Calu3 (cell line): ENCODE results near the gene OBSCN. TPM values are rescaled to one million over a fixed set of nuclear protein-coding genes. Genes with fewer than 3 reads are reported as not detected.

ENCODE experiments used
- BruUV-seq: library from RNA; stranded (reverse); fragments of 400-500 nt; replicated peaks from 2 replicates; lab custom pipeline; 2021; lab: Mats Ljungman, UMichigan
- CTCF ChIA-PET: fragments of 300-600 bp; sonication (Branson Sonifier 250); formaldehyde crosslinking; loops from one replicate; lab custom pipeline; 2022; ENCODE audit warnings: antibody characterized with exemption; lab: Charles Lee
- DNase-seq: peaks from one replicate; pipeline ENCODE4 v3.0.0; 2022
- H3K27ac Mint-ChIP-seq: one replicate; pipeline ENCODE4 v1.8.0; 2022; ENCODE audit warnings: mixed read lengths; ENCODE audit not compliant: unreplicated experiment
- H3K27me3 Mint-ChIP-seq: one replicate; pipeline ENCODE4 v1.8.0; 2022; ENCODE audit warnings: mixed read lengths; ENCODE audit not compliant: unreplicated experiment
- H3K36me3 Mint-ChIP-seq: one replicate; pipeline ENCODE4 v1.8.0; 2022; ENCODE audit warnings: mild to moderate bottlenecking, moderate library complexity, mixed read lengths; ENCODE audit not compliant: insufficient read depth, unreplicated experiment
- H3K4me1 Mint-ChIP-seq: one replicate; pipeline ENCODE4 v1.8.0; 2022; ENCODE audit warnings: mild to moderate bottlenecking, low read depth, mixed read lengths; ENCODE audit not compliant: unreplicated experiment
- H3K4me3 Mint-ChIP-seq: one replicate; pipeline ENCODE4 v1.8.0; 2022; ENCODE audit warnings: mild to moderate bottlenecking, low read depth, moderate library complexity, mixed read lengths; ENCODE audit not compliant: unreplicated experiment
- H3K9me3 Mint-ChIP-seq: one replicate; pipeline ENCODE4 v1.8.0; 2022; ENCODE audit warnings: low read depth, mixed read lengths; ENCODE audit not compliant: unreplicated experiment
- intact Hi-C: fragments of 100-400 bp; cut with micrococcal nuclease; formaldehyde crosslinking; loops from one replicate; pipeline ENCODE4 v1.10.0; 2022; ENCODE audit not compliant: unreplicated experiment
- total RNA-seq: library from RNA; stranded (reverse); gene quantifications from 2 replicates; pipeline ENCODE4 v1.2.3, GENCODE V29; 2022
- TF ChIP-seq, protein P1 (sequence below): fragments of 200-600 bp; IDR thresholded peaks from one replicate; pipeline ENCODE4 v1.8.0; 2022; ENCODE audit warnings: antibody characterized with exemption; ENCODE audit not compliant: unreplicated experiment

OBSCN gene
- total RNA-seq, 1 experiment from 2014 or later, result 19.5 TPM

DNA sequence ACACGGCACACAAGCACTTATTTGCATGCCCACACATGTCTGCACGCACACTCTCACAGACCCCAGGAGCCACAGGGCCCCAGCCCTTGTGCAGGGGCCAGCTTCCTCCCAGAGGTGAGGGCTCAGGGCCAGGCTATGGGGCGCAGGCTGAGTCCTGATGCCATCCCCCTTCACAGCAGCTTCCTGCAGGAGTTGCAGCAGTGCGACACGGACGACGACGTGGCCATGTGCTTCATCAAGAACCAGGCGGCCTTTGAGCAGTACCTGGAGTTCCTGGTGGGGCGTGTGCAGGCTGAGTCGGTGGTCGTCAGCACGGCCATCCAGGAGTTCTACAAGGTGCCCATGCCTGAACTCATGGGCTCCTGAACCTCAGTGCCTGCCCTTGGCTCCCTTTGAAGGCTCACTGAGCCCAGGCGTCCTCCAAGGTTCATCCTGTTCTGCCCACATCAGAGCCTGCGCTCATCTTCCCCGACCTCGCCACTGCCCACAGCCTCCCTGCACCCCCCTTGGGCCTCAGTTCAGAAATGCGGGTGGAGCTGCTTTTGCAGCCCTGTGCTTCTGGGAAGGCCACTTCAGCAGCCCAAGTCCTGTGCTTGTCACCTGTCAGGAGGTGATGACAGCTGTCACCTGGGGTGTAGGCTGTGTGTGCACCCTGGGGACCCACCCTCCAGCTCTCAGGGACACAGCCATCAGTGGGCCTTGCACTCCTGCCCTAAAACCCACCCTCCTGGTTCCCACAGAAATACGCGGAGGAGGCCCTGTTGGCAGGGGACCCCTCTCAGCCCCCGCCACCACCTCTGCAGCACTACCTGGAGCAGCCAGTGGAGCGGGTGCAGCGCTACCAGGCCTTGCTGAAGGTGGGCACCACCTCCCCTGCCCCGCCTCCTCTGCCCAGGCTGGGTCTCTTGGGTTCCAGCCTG is 132.2 kb downstream of the OBSCN start:
- H3K36me3 Mint-ChIP-seq, result peaks cover 3% of the 10 kb centered on the region
- no peak overlapping the region for H3K4me3 Mint-ChIP-seq
- no TSS peak for BruUV-seq
- no peak overlapping the region for H3K27ac Mint-ChIP-seq
- intact Hi-C loops, result loop anchor here (2.0 to 10.0 kb wide), 2 partner anchors 53 to 125 kb away; no protein-coding TSS in a partner anchor
- H3K27me3 Mint-ChIP-seq, result no peaks in the 10 kb centered on the region
- TF ChIP-seq, protein P1, sequence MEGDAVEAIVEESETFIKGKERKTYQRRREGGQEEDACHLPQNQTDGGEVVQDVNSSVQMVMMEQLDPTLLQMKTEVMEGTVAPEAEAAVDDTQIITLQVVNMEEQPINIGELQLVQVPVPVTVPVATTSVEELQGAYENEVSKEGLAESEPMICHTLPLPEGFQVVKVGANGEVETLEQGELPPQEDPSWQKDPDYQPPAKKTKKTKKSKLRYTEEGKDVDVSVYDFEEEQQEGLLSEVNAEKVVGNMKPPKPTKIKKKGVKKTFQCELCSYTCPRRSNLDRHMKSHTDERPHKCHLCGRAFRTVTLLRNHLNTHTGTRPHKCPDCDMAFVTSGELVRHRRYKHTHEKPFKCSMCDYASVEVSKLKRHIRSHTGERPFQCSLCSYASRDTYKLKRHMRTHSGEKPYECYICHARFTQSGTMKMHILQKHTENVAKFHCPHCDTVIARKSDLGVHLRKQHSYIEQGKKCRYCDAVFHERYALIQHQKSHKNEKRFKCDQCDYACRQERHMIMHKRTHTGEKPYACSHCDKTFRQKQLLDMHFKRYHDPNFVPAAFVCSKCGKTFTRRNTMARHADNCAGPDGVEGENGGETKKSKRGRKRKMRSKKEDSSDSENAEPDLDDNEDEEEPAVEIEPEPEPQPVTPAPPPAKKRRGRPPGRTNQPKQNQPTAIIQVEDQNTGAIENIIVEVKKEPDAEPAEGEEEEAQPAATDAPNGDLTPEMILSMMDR, result no peak
- CTCF ChIA-PET, result interaction anchor here (1.5 kb wide), 1 partner anchor 147 kb away, joined by 3 read pairs; the partner anchor contains the start of gene RNF187
- no peaks in the 10 kb centered on the region for H3K4me1 Mint-ChIP-seq
- DNase-seq, result peak; percentile 0
- H3K9me3 Mint-ChIP-seq, result no peaks in the 10 kb centered on the region

DNA sequence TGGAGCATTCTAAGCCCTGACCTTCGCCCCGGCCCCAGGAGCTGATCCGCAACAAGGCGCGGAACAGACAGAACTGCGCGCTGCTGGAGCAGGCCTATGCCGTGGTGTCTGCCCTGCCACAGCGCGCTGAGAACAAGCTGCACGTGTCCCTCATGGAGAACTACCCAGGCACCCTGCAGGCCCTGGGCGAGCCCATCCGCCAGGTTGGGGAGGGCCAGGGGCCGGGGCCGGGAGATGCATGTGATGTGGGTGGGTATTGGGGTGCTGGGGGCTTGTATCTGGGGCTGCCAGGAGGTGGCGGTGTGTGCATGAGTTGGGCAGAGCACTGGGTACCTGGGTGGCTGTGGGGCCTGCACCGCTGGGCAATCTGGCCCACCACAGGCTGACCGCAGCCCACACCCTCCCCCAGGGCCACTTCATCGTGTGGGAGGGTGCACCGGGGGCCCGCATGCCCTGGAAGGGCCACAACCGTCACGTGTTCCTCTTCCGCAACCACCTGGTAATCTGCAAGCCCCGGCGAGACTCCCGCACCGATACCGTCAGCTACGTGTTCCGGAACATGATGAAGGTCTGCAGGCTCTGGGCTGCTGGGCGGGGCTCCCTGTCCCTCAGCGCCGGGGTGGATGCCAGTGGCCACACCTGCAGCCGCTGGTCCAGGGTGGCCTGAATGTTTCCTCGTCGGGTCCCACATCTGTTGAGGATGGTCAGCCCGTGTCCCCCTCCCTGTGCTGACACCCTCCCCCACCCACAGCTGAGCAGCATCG is 133.0 kb downstream of the OBSCN start:
- peak overlapping the region; percentile 61 for H3K4me3 Mint-ChIP-seq
- no peaks in the 10 kb centered on the region for H3K36me3 Mint-ChIP-seq
- no peak overlapping the region for H3K27ac Mint-ChIP-seq
- DNase-seq, result peak; percentile 73
- H3K9me3 Mint-ChIP-seq, result no peaks in the 10 kb centered on the region
- BruUV-seq, result no TSS peak
- intact Hi-C loops, result loop anchor here (2.0 to 10.0 kb wide), 2 partner anchors 52 to 126 kb away; no protein-coding TSS in a partner anchor
- H3K4me1 Mint-ChIP-seq, result no peaks in the 10 kb centered on the region
- TF ChIP-seq, protein P1, result peak; percentile 83
- CTCF ChIA-PET, result interaction anchor here (1.5 kb wide), 1 partner anchor 146 kb away, joined by 3 read pairs; the partner anchor contains the start of gene RNF187
- H3K27me3 Mint-ChIP-seq, result no peaks in the 10 kb centered on the region

DNA sequence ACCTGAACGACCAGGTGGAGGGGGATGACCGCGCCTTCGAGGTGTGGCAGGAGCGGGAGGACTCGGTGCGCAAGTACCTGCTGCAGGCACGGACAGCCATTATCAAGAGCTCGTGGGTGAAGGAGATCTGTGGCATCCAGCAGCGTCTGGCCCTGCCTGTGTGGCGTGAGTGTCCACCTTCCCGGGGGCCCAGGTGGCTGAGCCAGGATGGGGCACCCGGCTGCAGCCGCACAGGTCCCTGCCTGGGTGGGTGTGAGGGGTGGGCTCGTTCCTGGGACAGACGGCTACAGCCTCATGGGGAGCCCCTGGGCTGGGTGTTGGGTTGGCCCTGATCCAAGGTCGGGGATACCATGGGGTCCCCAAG is 133.6 kb downstream of the OBSCN start:
- DNase-seq, result no peak
- no TSS peak for BruUV-seq
- H3K27ac Mint-ChIP-seq, result no peak overlapping the region

More for the DNA sequence above, 133.6 kb downstream of the OBSCN start:
- intact Hi-C loops, result loop anchor here (2.0 to 10.0 kb wide), 2 partner anchors 51 to 127 kb away; no protein-coding TSS in a partner anchor
- TF ChIP-seq, protein P1, result no peak
- Mint-ChIP-seq H3K36me3 (no peaks in the 10 kb centered on the region), H3K27me3 (no peaks in the 10 kb centered on the region), H3K4me3 (peak overlapping the region; percentile 61), H3K9me3 (no peaks in the 10 kb centered on the region), H3K4me1 (no peaks in the 10 kb centered on the region)
- CTCF ChIA-PET, result interaction anchor here (1.5 kb wide), 1 partner anchor 145 kb away, joined by 3 read pairs; the partner anchor contains the start of gene RNF187
